RWPE2 (cell line): Measurements from ENCODE around the gene TNIP3.

ENCODE experiments used
- ATAC-seq: fragments of 200-7000 bp; cut with Tn5 transposase; 3 replicates; pipeline ENCODE4 v1.9.1; 2021; ENCODE audit warnings: low read depth
- DNase-seq: peaks from one replicate; pipeline ENCODE4 v3.0.0-alpha.2; 2020; ENCODE audit warnings: low spot score
- H3K27ac ChIP-seq: fragments of 450-650 bp; 2 replicates; pipeline ENCODE4 v1.5.1; 2017; ENCODE audit warnings: mild to moderate bottlenecking; ENCODE audit not compliant: poor library complexity, severe bottlenecking
- H3K27me3 ChIP-seq: fragments of 250-450 bp; sonication (Bioruptor Pico); 2 replicates; pipeline ENCODE4 v1.5.1; 2021; ENCODE audit warnings: mild to moderate bottlenecking, moderate library complexity; ENCODE audit not compliant: insufficient read depth, poor library complexity, severe bottlenecking
- H3K36me3 ChIP-seq: fragments of 250-450 bp; sonication (Bioruptor Pico); 2 replicates; pipeline ENCODE4 v1.5.1; 2020; ENCODE audit warnings: low read depth, mild to moderate bottlenecking, moderate library complexity
- H3K4me1 ChIP-seq: fragments of 250-450 bp; sonication (Bioruptor Pico); 2 replicates; pipeline ENCODE4 v1.5.1; 2021; ENCODE audit warnings: mild to moderate bottlenecking, moderate library complexity; ENCODE audit not compliant: insufficient read depth, poor library complexity, severe bottlenecking
- H3K4me3 ChIP-seq: fragments of 250-450 bp; sonication (Bioruptor Pico); 2 replicates; pipeline ENCODE4 v1.5.1; 2021; ENCODE audit warnings: mild to moderate bottlenecking, moderate library complexity; ENCODE audit not compliant: severe bottlenecking
- H3K9me3 ChIP-seq: fragments of 250-450 bp; sonication (Bioruptor Pico); 2 replicates; pipeline ENCODE4 v1.5.1; 2021; ENCODE audit warnings: mild to moderate bottlenecking, moderate library complexity; ENCODE audit not compliant: severe bottlenecking
- CTCF ChIP-seq: fragments of 450-650 bp; IDR thresholded peaks from one replicate; pipeline ENCODE4 v1.5.1; 2017; ENCODE audit warnings: mild to moderate bottlenecking, moderate library complexity; ENCODE audit not compliant: poor library complexity, severe bottlenecking

TNIP3 gene

DNA sequence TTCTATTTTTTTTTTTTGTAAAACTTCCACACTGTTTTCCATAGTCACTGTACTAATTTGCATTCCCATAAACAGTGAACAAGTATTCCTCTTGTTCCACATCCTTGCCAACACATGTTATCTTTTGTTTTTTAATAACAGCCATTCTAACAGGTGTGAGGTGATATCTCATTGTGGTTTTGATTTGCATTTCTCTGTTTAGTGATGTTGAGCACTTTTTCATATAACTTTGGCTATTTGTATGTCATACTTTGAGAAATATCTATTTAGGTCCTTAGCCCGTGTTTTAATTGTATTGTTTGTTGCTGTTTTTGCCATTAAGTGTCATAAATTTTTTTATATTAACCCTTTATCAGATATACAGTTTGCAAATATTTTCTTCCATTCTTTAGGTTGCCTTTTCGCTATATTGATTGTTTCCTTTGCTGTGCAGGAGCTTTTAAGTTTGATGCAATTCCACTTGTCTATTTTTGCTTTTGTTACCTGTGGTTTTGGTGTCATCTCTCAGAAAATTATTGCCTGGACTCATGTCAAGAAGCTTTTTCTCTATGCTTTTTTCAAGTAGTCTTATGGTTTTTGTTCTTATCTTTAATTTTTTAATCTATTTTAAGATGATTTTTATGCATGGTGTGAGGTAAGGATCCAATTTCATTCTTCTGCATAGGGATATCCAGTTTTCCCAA, 63.9 kb downstream of the TNIP3 start:
- Histone ChIP-seq H3K4me3 (no peak overlapping the region), H3K36me3 (no peaks in the 10 kb centered on the region), H3K27ac (no peak overlapping the region), H3K27me3 (peaks cover 4% of the 10 kb centered on the region), H3K4me1 (no peaks in the 10 kb centered on the region), H3K9me3 (no peaks in the 10 kb centered on the region)
- DNase-seq (no peak), ATAC-seq (no peak)
- no peak for TF ChIP-seq CTCF

DNA sequence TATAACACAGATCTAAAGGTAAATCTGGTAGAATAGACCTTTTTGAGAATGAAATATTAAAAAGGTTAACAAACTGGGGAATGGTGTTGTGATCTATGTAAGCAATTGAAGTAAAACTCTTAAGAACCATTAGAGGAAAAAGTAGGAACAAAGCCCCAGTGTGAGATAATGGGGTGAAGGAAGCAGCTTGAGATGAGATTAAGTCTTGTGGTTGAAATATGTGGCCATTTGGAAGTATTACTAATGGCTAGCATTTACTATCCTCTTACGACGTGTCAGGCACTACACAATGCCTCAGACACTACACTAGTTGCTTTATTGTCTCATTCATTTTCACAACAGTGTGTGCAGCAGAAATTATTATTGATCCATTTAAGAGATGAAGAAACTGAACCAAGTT, 65.9 kb downstream of the TNIP3 start:
- Histone ChIP-seq H3K27me3 (peaks cover 4% of the 10 kb centered on the region), H3K36me3 (no peaks in the 10 kb centered on the region), H3K4me1 (no peaks in the 10 kb centered on the region), H3K9me3 (no peaks in the 10 kb centered on the region), H3K27ac (no peak overlapping the region), H3K4me3 (no peak overlapping the region)
- TF ChIP-seq CTCF: no peak
- no peak for ATAC-seq
- DNase-seq: no peak

GRCh38 chr4:121096629-121097028, 67.5 kb downstream of the TNIP3 start:
- no peaks in the 10 kb centered on the region for H3K9me3 ChIP-seq
- H3K27ac ChIP-seq: no peak overlapping the region
- H3K4me1 ChIP-seq: no peaks in the 10 kb centered on the region
- H3K36me3 ChIP-seq: no peaks in the 10 kb centered on the region
- TF ChIP-seq CTCF: peak; percentile 80
- no peak overlapping the region for H3K4me3 ChIP-seq
- DNase-seq: no peak
- H3K27me3 ChIP-seq: peaks cover 4% of the 10 kb centered on the region
- no peak for ATAC-seq

- no peaks in the 10 kb centered on the region for H3K9me3 ChIP-seq
- ATAC-seq: no peak
- no peak overlapping the region for H3K27ac ChIP-seq
- H3K4me1 ChIP-seq: no peaks in the 10 kb centered on the region
- peaks cover 4% of the 10 kb centered on the region for H3K27me3 ChIP-seq
- no peak for TF ChIP-seq CTCF
- no peak for DNase-seq
- H3K36me3 ChIP-seq: no peaks in the 10 kb centered on the region
- no peak overlapping the region for H3K4me3 ChIP-seq
Measured at GRCh38 chr4:121096191-121096590, 67.9 kb downstream of the TNIP3 start.

DNA sequence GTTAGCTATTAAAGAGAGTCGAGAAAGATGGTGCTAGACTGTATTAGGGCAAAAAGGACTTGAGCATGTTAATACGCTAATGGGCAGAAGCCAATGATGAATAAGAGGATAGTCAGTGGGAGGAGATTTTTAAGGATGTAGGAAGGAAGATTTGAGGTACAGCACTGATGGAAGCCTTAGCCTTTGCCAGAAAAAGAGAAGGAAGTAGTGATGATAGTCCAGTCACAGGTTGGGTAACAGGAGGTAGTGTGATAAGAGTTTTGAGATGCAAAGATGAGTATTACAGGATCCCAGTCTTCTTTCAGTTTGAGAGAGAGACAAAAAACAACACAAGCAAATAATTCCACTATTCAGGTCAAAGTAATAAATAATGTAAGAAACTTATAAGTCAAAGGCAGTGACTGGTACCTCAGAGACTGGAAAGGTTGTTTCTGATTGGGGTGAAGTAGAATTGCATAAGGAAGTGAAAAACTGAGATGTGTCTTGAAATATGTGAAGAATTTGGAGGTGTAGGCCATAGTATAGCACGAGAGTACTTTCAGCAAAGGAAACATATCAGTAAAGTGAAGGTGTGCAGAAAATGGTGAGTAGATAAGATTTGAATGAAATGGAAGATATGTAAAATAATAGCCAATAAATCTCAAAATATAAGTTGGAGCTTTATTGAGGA, 69.7 kb downstream of the TNIP3 start:
- no peaks in the 10 kb centered on the region for H3K4me1 ChIP-seq
- no peaks in the 10 kb centered on the region for H3K36me3 ChIP-seq
- no peaks in the 10 kb centered on the region for H3K27me3 ChIP-seq
- H3K27ac ChIP-seq: no peak overlapping the region
- no peak for DNase-seq
- no peak for TF ChIP-seq CTCF
- no peak overlapping the region for H3K4me3 ChIP-seq
- ATAC-seq: no peak
- no peaks in the 10 kb centered on the region for H3K9me3 ChIP-seq
